ENCODE data around the gene SIRT5. TPM values are rescaled to one million over a fixed set of nuclear protein-coding genes. Genes with fewer than 3 reads are reported as not detected.

Gene SIRT5
- total RNA-seq, 1 experiment from 2014 or later = 14.3 TPM

DNA sequence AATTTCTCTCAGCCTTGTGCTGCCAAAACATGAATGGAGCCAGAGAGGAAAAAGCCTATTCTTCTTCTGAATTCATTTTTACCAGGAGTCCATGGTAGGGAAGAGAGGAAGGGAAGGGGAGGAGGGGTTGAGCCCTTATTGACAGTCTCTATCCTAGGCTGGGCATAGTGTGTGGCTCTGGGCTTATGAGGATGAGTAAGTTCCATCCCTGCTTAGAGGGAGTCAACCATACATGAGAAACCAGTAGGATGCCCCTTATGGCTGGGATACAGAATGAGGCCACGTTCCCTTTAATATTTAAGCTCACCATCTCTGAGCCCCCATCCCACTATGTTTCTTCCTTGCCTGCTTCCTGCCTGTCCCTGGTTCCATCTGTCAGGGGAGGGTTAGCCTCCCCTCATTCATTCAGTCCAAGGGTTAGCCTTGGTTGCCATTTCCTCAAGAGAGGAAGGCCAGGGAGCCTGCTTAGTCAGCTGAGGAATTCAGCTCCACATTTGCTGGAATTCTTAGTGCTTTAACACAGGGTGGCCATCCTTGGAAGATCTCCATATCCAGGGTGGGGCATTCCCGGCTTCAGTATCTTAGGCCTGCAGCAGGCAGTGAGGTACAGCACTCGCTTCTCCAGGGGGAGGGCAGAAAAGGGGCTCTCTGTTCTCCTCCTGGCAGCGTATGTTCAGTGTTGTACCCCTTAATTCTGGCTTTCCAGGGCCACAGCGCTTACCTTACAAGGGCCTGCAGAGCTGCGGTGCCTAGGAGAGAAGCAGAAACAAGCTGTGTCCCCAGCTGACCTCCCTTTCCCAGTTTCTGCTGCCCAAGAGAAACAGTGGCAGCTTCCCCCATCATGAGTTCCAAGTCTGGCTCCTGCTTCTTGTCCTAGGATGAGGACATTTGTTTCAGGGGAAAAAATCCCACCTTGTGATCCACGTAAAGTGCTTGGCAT is 12.5 kb downstream of the SIRT5 start:
- Histone ChIP-seq H3T11ph (ENCODE audit: low read length) (no peak overlapping the region), H3K23ac (ENCODE audit: insufficient read length, low read depth, low read length) (no peak overlapping the region), H2AK5ac (ENCODE audit: insufficient read length, low read length) (no peak overlapping the region), H3K27me3 (ENCODE audit: insufficient read depth, low read length) (no peaks in the 10 kb centered on the region), H3K27ac (ENCODE audit: insufficient read length, low read depth, low read length) (no peak overlapping the region), H3K14ac (ENCODE audit: insufficient read depth, low read length) (no peak overlapping the region), H2BK12ac (ENCODE audit: insufficient read length, low read depth, low read length) (no peak overlapping the region), H4K8ac (replicated peaks; ENCODE audit: insufficient read length, low read depth, low read length) (no peak overlapping the region), H2BK20ac (ENCODE audit: low read depth, low read length, poor library complexity, severe bottlenecking) (no peak overlapping the region), H3K79me2 (ENCODE audit: insufficient read depth, low read length) (no peaks in the 10 kb centered on the region), H2AFZ (ENCODE audit: low read length) (no peak overlapping the region), H3K4me1 (ENCODE audit: insufficient read depth, low read length) (no peaks in the 10 kb centered on the region), H3K4ac (ENCODE audit: low read depth, low read length) (no peak overlapping the region), H2BK5ac (ENCODE audit: insufficient read length, low read length) (no peak overlapping the region), H2BK15ac (ENCODE audit: low read depth, low read length) (no peak overlapping the region), H4K20me1 (ENCODE audit: control insufficient read depth, insufficient read depth, insufficient read length) (no peaks in the 10 kb centered on the region), H2BK120ac (ENCODE audit: low read depth, low read length, poor library complexity, severe bottlenecking) (no peak overlapping the region), H4K91ac (ENCODE audit: insufficient read length, low read depth, low read length) (no peak overlapping the region), H3K56ac (ENCODE audit: insufficient read length, low read depth, low read length) (no peak overlapping the region), H3K18ac (ENCODE audit: insufficient read length, low read depth, low read length) (no peak overlapping the region), H4K5ac (ENCODE audit: insufficient read length, low read depth, low read length) (no peak overlapping the region), H3K9me3 (ENCODE audit: control insufficient read depth, low read depth, low read length) (no peaks in the 10 kb centered on the region), H3K9ac (ENCODE audit: extremely low read depth, insufficient read length, low read length) (no peak overlapping the region), H3K79me1 (ENCODE audit: insufficient read depth, low read depth, low read length, poor library complexity, severe bottlenecking) (no peaks in the 10 kb centered on the region), H3K23me2 (ENCODE audit: insufficient read length, low read depth, low read length, poor library complexity, severe bottlenecking) (no peaks in the 10 kb centered on the region), H3K4me2 (ENCODE audit: insufficient read depth, insufficient read length, low read length) (no peak overlapping the region)
- Mint-ChIP-seq H3K4me1 (no peaks in the 10 kb centered on the region), H3K4me3 (no peak overlapping the region), H3K36me3 (ENCODE audit: insufficient read depth in 1 of 3, low read depth in 3 of 3) (peaks cover 7 to 46% (median 35%) of the 10 kb centered on the region in 3 experiments; a peak in 6 of 7 replicates), H3K9me3 (no peaks in the 10 kb centered on the region), H3K27ac (peak overlapping the region in 2 of 3 experiments; percentile 54 to 66; a peak in 2 of 7 replicates), H3K27me3 (ENCODE audit: low read depth) (no peaks in the 10 kb centered on the region)
- no peak for DNase-seq
- WGBS (ENCODE audit: extremely low coverage, insufficient read length, low lambda C conversion rate) = no CpG with 5 or more reads among the region's 7 CpGs
- TF ChIP-seq, protein P1, sequence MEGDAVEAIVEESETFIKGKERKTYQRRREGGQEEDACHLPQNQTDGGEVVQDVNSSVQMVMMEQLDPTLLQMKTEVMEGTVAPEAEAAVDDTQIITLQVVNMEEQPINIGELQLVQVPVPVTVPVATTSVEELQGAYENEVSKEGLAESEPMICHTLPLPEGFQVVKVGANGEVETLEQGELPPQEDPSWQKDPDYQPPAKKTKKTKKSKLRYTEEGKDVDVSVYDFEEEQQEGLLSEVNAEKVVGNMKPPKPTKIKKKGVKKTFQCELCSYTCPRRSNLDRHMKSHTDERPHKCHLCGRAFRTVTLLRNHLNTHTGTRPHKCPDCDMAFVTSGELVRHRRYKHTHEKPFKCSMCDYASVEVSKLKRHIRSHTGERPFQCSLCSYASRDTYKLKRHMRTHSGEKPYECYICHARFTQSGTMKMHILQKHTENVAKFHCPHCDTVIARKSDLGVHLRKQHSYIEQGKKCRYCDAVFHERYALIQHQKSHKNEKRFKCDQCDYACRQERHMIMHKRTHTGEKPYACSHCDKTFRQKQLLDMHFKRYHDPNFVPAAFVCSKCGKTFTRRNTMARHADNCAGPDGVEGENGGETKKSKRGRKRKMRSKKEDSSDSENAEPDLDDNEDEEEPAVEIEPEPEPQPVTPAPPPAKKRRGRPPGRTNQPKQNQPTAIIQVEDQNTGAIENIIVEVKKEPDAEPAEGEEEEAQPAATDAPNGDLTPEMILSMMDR (conservative IDR thresholded peaks at IDR 0.05) = no peak
